SK-N-SH (cell line): ENCODE data around the gene TAS2R50. TPM values are rescaled to one million over a fixed set of nuclear protein-coding genes. Genes with fewer than 3 reads are reported as not detected.

Experiments
- CTCF ChIA-PET: fragments of 300-600, 350-600 bp; formaldehyde crosslinking; extraction: SDS; loops from one replicate; lab custom pipeline; 2021; lab: Yijun Ruan, JAX
- POLR2A ChIA-PET: fragments of 350-600 bp; sonication (Branson Sonifier 250); formaldehyde crosslinking; extraction: SDS; loops from one replicate; lab custom pipeline; 2020; ENCODE audit warnings: antibody characterized with exemption, inconsistent platforms; lab: Yijun Ruan, JAX
- DNase-seq: peaks from one replicate; pipeline ENCODE4 v3.0.0; 2012
- H2AFZ ChIP-seq: fragments of 200-600 bp; sonication (generic); 2 replicates; pipeline ENCODE4 v1.8.1; 2016; ENCODE audit warnings: antibody characterized with exemption, mild to moderate bottlenecking, low read depth
- H3F3A ChIP-seq: fragments of 200-600 bp; sonication (generic); replicated peaks from 2 replicates; pipeline ENCODE3; 2016; ENCODE audit warnings: antibody characterized with exemption, mild to moderate bottlenecking; ENCODE audit not compliant: insufficient read depth
- H3K27ac ChIP-seq, 2 experiments: fragments of 200-500 bp in 1 of 2; fragments of 200-600 bp in 1 of 2; sonication (Bioruptor generic) in 1 of 2; sonication (generic), shearing (Covaris generic) in 1 of 2; 2 replicates each; pipeline versions ENCODE4 v1.5.1 to v1.6.1; 2014 to 2016; ENCODE audit warnings: low read depth in 2 of 2, inconsistent platforms in 1 of 2, low read length in 1 of 2, mild to moderate bottlenecking in 1 of 2, mixed read lengths in 1 of 2
- H3K27me3 ChIP-seq: fragments of 200-600 bp; sonication (generic), shearing (Covaris generic); 2 replicates; pipeline ENCODE4 v1.6.1; 2016; ENCODE audit warnings: mixed run types; ENCODE audit not compliant: insufficient read depth
- H3K36me3 ChIP-seq, 2 experiments: fragments of 200-500 bp in 1 of 2; fragments of 200-600 bp in 1 of 2; sonication (Bioruptor generic) in 1 of 2; sonication (generic) in 1 of 2; replicated peaks in 1 of 2; 2 replicates each; pipeline versions ENCODE3 to v1.5.1; 2014 to 2016; ENCODE audit warnings: low read length in 1 of 2, mild to moderate bottlenecking in 1 of 2; ENCODE audit not compliant: insufficient read depth in 2 of 2, control insufficient read depth in 1 of 2
- H3K4me1 ChIP-seq, 2 experiments: fragments of 200-500 bp in 1 of 2; fragments of 200-600 bp in 1 of 2; sonication (Bioruptor generic) in 1 of 2; sonication (generic), shearing (Covaris generic) in 1 of 2; 2 replicates each; pipeline versions ENCODE4 v1.5.1 to v1.6.1; 2014 to 2016; ENCODE audit warnings: low read depth in 1 of 2, low read length in 1 of 2, mixed run types in 1 of 2; ENCODE audit not compliant: insufficient read depth in 2 of 2, control insufficient read depth in 1 of 2
- H3K4me2 ChIP-seq: fragments of 200-600 bp; sonication (generic), shearing (Covaris generic); 2 replicates; pipeline ENCODE4 v1.6.1; 2017; ENCODE audit warnings: mixed run types
- H3K4me3 ChIP-seq, 2 experiments: fragments of 200-500 bp in 1 of 2; fragments of 200-600 bp in 1 of 2; sonication (Bioruptor generic) in 1 of 2; sonication (generic), shearing (Covaris generic) in 1 of 2; 2 replicates each; pipeline versions ENCODE4 v1.5.1 to v1.8.1; 2014 to 2016; ENCODE audit warnings: low read depth in 2 of 2, inconsistent platforms in 1 of 2, low read length in 1 of 2, mild to moderate bottlenecking in 1 of 2, mixed read lengths in 1 of 2, moderate library complexity in 1 of 2
- H3K79me2 ChIP-seq: fragments of 200-600 bp; sonication (generic); 2 replicates; pipeline ENCODE4 v1.8.1; 2017; ENCODE audit warnings: mild to moderate bottlenecking; ENCODE audit not compliant: insufficient read depth
- H3K9ac ChIP-seq: fragments of 200-600 bp; sonication (generic); 2 replicates; pipeline ENCODE4 v1.6.1; 2017; ENCODE audit warnings: mixed run types
- H3K9me2 ChIP-seq: fragments of 200-600 bp; sonication (generic); 2 replicates; pipeline ENCODE4 v1.6.1; 2017; ENCODE audit warnings: mixed run types
- H3K9me3 ChIP-seq: fragments of 200-600 bp; sonication (generic); 2 replicates; pipeline ENCODE4 v1.6.1; 2017; ENCODE audit warnings: mixed run types, mild to moderate bottlenecking, moderate library complexity
- H4K20me1 ChIP-seq: fragments of 200-600 bp; sonication (generic); 2 replicates; pipeline ENCODE4 v1.6.1; 2017; ENCODE audit warnings: mild to moderate bottlenecking, mixed run types; ENCODE audit not compliant: insufficient read depth
- EP300 ChIP-seq, 2 experiments: IDR thresholded peaks; 2 replicates each; pipeline versions ENCODE4 v1.4.0 to v1.6.1; 2012; ENCODE audit warnings: borderline replicate concordance in 1 of 2, low read depth in 1 of 2, low read length in 1 of 2
- EZH2phosphoT487 ChIP-seq: fragments of 200-600 bp; sonication (generic); IDR thresholded peaks from 2 replicates; pipeline ENCODE4 v1.6.1; 2017; ENCODE audit warnings: low read depth, mixed run types, mild to moderate bottlenecking, antibody characterized with exemption, moderate library complexity, borderline replicate concordance
- FOSL2 ChIP-seq: IDR thresholded peaks from 2 replicates; pipeline ENCODE4 v1.4.0; 2012; ENCODE audit warnings: low read depth, mild to moderate bottlenecking, moderate library complexity, borderline replicate concordance
- FOXJ3 ChIP-seq: sonication (generic); formaldehyde crosslinking; IDR thresholded peaks from 2 replicates; pipeline ENCODE4 v1.5.1; 2020; ENCODE audit warnings: mild to moderate bottlenecking, missing genetic modification reagents
- GABPA ChIP-seq: IDR thresholded peaks from 2 replicates; pipeline ENCODE4 v1.4.0; 2012; ENCODE audit warnings: low read depth, mild to moderate bottlenecking
- GATA2 ChIP-seq: sonication (generic); formaldehyde crosslinking; IDR thresholded peaks from 2 replicates; pipeline ENCODE4 v1.5.0; 2020; ENCODE audit warnings: mild to moderate bottlenecking, missing genetic modification reagents
- IRF3 ChIP-seq: fragments of 150-350 bp; IDR thresholded peaks from 2 replicates; pipeline ENCODE4 v1.6.1; 2016; ENCODE audit warnings: mild to moderate bottlenecking, low read depth, low read length
- MAX ChIP-seq: IDR thresholded peaks from 2 replicates; pipeline ENCODE4 v1.4.0; 2012; ENCODE audit warnings: low read depth
- MEF2A ChIP-seq: IDR thresholded peaks from 2 replicates; pipeline ENCODE4 v1.4.0; 2012; ENCODE audit warnings: low read depth, borderline replicate concordance
- MXI1 ChIP-seq: IDR thresholded peaks from 2 replicates; pipeline ENCODE4 v1.6.1; 2012; ENCODE audit warnings: mild to moderate bottlenecking, low read depth, low read length, improper control_type of control experiment
- POLR2AphosphoS5 ChIP-seq: IDR thresholded peaks from 2 replicates; pipeline ENCODE4 v1.6.1; 2012; ENCODE audit warnings: low read depth, low read length
- RCOR1 ChIP-seq: fragments of 150-350 bp; IDR thresholded peaks from 2 replicates; pipeline ENCODE4 v1.6.1; 2017; ENCODE audit warnings: antibody characterized with exemption, low read length
- RFX5 ChIP-seq: IDR thresholded peaks from 2 replicates; pipeline ENCODE4 v1.6.1; 2012; ENCODE audit warnings: mild to moderate bottlenecking, improper control_type of control experiment, low read length
- RXRA ChIP-seq: IDR thresholded peaks from 2 replicates; pipeline ENCODE4 v1.4.0; 2012; ENCODE audit warnings: low read depth, mild to moderate bottlenecking, borderline replicate concordance
- SMC3 ChIP-seq: IDR thresholded peaks from 2 replicates; pipeline ENCODE4 v1.6.1; 2012; ENCODE audit warnings: low read depth, low read length, improper control_type of control experiment
- TCF12 ChIP-seq: IDR thresholded peaks from 2 replicates; pipeline ENCODE4 v1.4.0; 2012
- TEAD4 ChIP-seq: IDR thresholded peaks from 2 replicates; pipeline ENCODE4 v1.4.0; 2012; ENCODE audit warnings: mild to moderate bottlenecking, borderline replicate concordance; ENCODE audit not compliant: insufficient read depth
- YY1 ChIP-seq: IDR thresholded peaks from 2 replicates; pipeline ENCODE4 v1.4.0; 2012; ENCODE audit warnings: low read depth, mild to moderate bottlenecking
- WGBS: methylation state at CpG from one replicate; pipeline ENCODE4 v1.1.6; 2017; ENCODE audit warnings: low lambda C conversion rate; 5-methylcytosine and 5-hydroxymethylcytosine counted together
- polyA plus RNA-seq, 3 experiments: library from polyadenylated mRNA; depleted of rRNA; stranded (reverse); fragments of >200 nt; gene quantifications; 2 replicates each; pipeline ENCODE4 v1.2.3, GENCODE V29; 2012
- TF ChIP-seq, protein P1 (sequence below): IDR thresholded peaks from 2 replicates; pipeline ENCODE4 v1.4.0; 2012; ENCODE audit warnings: low read depth, borderline replicate concordance
- TF ChIP-seq, protein P2 (sequence below): IDR thresholded peaks from 2 replicates; pipeline ENCODE4; 2012
- TF ChIP-seq, protein P3 (sequence below): IDR thresholded peaks from 2 replicates; pipeline ENCODE4 v1.4.0; 2012; ENCODE audit warnings: low read depth, borderline replicate concordance

TAS2R50 gene
- polyA plus RNA-seq, 1 of the 3 experiments (the other 2 are of a cell fraction), result 0.05 TPM

- TF ChIP-seq, protein P1, sequence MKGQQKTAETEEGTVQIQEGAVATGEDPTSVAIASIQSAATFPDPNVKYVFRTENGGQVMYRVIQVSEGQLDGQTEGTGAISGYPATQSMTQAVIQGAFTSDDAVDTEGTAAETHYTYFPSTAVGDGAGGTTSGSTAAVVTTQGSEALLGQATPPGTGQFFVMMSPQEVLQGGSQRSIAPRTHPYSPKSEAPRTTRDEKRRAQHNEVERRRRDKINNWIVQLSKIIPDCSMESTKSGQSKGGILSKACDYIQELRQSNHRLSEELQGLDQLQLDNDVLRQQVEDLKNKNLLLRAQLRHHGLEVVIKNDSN, result no peak
Measured at GRCh38 chr12:11026118-11026517, 39.4 kb upstream of the TAS2R50 start (continued).

DNA sequence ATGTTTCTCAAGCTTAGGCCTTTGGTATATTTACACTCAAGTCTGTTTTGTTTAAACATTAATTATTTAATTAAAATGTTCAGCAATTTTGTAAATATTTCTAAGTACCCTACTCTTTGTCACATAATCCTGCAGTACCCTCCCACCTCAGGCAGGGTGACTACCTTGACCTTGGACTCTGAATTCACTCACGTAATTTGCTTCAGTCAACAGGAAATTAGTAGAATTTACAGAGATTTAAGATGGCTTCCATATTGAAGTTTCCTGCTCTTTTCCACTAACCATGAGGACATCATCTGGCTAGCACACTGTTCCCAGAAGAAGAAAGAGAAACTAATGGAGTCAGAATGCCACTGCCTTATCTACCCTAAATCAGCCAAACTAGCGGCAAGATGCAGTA, 36.7 kb upstream of the TAS2R50 start:
- Histone ChIP-seq H3K9me2 (no peaks in the 10 kb centered on the region), H3K36me3 (peaks cover 15 to 20% of the 10 kb centered on the region in 2 experiments), H3K79me2 (no peaks in the 10 kb centered on the region), H4K20me1 (no peaks in the 10 kb centered on the region), H3K9me3 (peaks cover 4% of the 10 kb centered on the region; the same call in 1 of the 2 replicates), H2AFZ (no peak overlapping the region), H3F3A (no peaks in the 10 kb centered on the region), H3K27ac (no peak overlapping the region), H3K4me3 (no peak overlapping the region), H3K4me2 (no peak overlapping the region), H3K9ac (no peak overlapping the region), H3K27me3 (no peaks in the 10 kb centered on the region), H3K4me1 (no peaks in the 10 kb centered on the region)
- WGBS, result 90% methylated on average over 2 of the region's 2 CpGs
- TF ChIP-seq EP300 (IDR thresholded peaks at IDR 0.05; ENCODE audit: borderline replicate concordance in 1 of 2, low read depth in 1 of 2, low read length in 1 of 2), result no peak
- no peak for TF ChIP-seq MEF2A
- no peak for TF ChIP-seq RCOR1
- no peak for TF ChIP-seq GABPA
- TF ChIP-seq GATA2 (CRISPR knock-in tag), result no peak
- no peak for TF ChIP-seq IRF3
- TF ChIP-seq POLR2AphosphoS5, result no peak
- TF ChIP-seq FOSL2, result no peak
- no peak for TF ChIP-seq RXRA
- TF ChIP-seq TCF12, result no peak
- TF ChIP-seq, protein P2, sequence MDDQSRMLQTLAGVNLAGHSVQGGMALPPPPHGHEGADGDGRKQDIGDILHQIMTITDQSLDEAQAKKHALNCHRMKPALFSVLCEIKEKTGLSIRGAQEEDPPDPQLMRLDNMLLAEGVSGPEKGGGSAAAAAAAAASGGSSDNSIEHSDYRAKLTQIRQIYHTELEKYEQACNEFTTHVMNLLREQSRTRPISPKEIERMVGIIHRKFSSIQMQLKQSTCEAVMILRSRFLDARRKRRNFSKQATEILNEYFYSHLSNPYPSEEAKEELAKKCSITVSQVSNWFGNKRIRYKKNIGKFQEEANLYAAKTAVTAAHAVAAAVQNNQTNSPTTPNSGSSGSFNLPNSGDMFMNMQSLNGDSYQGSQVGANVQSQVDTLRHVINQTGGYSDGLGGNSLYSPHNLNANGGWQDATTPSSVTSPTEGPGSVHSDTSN, result no peak
- TF ChIP-seq EZH2phosphoT487, result no peak
- TF ChIP-seq YY1, result no peak
- TF ChIP-seq MXI1, result no peak
- TF ChIP-seq TEAD4, result no peak
- TF ChIP-seq RFX5, result no peak
- no peak for TF ChIP-seq FOXJ3
- TF ChIP-seq SMC3, result no peak
- no peak for TF ChIP-seq MAX
- TF ChIP-seq, protein P3, sequence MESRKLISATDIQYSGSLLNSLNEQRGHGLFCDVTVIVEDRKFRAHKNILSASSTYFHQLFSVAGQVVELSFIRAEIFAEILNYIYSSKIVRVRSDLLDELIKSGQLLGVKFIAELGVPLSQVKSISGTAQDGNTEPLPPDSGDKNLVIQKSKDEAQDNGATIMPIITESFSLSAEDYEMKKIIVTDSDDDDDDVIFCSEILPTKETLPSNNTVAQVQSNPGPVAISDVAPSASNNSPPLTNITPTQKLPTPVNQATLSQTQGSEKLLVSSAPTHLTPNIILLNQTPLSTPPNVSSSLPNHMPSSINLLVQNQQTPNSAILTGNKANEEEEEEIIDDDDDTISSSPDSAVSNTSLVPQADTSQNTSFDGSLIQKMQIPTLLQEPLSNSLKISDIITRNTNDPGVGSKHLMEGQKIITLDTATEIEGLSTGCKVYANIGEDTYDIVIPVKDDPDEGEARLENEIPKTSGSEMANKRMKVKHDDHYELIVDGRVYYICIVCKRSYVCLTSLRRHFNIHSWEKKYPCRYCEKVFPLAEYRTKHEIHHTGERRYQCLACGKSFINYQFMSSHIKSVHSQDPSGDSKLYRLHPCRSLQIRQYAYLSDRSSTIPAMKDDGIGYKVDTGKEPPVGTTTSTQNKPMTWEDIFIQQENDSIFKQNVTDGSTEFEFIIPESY, result no peak
- no peak for DNase-seq
- ChIA-PET CTCF (no interaction called here), POLR2A (no interaction called here)
